Activated CD8-positive, alpha-beta memory T cell treated with anti-CD3 and anti-CD28 coated beads, Interleukin-2, amount 50 U/mL, for 4 hours (primary cell): ENCODE measurements around the gene ARHGAP15.

Experiments
- DNase-seq: peaks from one replicate; pipeline ENCODE4 v3.0.0-alpha.2; 2020

ARHGAP15 gene

GRCh38 chr2:143741205-143741604, 612.0 kb downstream of the ARHGAP15 start:
- DNase-seq = no peak

DNA sequence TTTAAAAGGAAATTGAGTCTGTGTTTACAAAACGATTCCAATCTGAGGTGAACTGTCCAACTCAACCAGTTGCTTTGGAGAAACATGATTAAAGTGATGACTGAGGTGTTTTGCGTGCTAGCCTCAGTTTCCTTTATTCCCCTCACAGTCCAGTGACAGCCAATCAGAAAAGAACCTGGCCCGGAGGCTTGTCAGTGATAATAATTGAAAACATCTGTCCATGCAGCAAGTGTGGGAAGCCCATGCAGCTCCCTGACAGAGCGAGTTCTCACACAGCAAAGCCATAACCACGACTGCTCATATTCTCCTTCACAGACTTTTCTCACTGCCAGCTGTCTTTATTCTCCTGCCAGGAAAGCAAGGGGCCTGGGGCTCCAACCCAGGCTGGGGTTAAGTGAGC, 613.4 kb downstream of the ARHGAP15 start:
- DNase-seq = no peak

DNA sequence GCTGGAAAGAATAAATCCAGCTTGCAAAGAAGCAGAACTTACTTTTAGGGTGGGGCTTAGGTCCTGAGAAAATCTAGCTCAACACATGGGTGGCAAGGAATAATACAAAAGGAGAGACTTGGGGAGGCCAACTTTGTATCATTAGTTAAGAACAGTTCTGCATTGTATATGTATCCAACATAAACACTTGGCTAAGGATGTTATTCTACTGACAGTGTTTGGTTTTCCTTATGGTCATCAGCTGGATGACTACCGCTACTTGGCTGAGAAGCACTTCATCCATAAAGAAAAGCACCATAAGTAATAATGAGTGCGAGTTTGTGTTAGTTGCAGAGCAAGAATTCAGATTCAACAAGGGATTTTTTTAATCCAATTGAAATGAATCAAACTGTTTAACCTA, 614.9 kb downstream of the ARHGAP15 start:
- DNase-seq = no peak

- no peak for DNase-seq
These were observed 615.8 kb downstream of the ARHGAP15 start for GRCh38 chr2:143745060-143745459.

DNA sequence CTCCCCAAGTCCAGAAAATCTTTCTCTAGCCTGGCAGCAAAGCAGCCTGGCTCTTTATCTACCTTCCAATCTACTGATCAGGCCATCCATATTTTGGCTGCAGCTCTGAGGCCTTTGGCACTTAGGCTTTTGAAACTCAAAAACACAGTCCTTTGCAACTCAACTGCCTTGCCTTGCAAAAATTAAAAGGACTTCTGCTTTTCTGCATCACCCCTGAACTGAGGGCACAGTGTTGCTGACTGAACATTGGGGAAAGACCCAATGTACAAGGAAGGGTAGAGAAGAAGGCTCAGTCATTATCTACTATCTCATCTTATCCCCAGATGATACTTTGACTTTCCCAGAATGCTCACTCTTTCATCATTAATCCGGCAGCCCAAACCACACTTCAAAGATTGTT, 625.5 kb downstream of the ARHGAP15 start:
- no peak for DNase-seq

DNA sequence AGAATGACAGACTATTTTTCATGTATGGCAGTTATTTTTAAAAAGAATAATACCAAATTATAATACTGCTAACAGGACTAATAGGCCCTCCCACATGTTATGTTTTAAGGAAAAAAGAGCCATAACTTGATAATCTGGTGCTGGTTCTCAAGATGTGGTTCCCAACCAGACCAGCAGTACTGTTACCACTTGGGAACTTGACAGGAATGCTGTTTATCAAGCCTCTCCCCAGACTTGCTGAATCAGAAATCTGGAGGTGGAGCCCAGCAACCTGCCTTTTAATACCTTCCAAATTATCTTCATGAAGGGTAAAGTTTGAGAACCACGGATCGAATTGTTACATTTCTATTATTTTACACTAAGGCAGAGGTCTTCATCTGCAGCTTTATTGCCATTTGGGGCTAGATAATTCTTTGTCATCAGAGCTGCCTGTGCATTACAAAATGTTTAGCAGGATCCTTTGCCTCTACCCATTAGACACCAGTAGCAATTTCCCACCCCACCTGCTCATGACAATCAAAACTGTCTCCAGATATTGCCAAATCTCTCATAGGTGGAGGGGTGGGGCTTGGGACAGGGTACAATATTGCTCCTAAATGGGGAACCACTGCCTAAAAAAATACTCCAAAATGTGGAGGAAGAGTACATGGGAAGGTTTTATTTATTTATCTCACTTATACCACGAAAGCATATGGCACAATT, 629.6 kb downstream of the ARHGAP15 start:
- no peak for DNase-seq

GRCh38 chr2:143759455-143759854, 630.2 kb downstream of the ARHGAP15 start:
- no peak for DNase-seq

GRCh38 chr2:143762176-143762928, 633.1 kb downstream of the ARHGAP15 start:
- no peak for DNase-seq

GRCh38 chr2:143764261-143764660, 635.0 kb downstream of the ARHGAP15 start:
- no peak for DNase-seq

- no peak for DNase-seq
These were observed 635.5 kb downstream of the ARHGAP15 start for GRCh38 chr2:143764706-143765105.

DNA sequence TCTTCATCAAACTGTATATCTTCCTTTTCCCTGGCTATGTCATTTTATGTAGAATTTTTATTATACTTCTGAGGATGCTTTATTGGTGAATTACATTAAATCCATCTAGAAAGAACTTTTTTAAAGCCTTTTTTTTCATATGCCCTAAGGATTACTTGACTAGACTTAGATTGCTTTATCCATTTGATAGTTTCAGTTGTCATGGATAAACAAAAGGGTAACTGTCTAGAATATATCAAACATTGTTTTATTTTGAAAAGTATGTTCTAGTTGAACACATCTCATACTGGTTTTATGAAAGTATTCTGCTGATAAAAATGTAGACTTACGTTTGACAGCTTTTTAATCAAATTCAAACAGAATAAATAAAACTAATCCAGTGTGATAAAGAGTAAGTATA, 639.8 kb downstream of the ARHGAP15 start:
- DNase-seq = no peak

DNA sequence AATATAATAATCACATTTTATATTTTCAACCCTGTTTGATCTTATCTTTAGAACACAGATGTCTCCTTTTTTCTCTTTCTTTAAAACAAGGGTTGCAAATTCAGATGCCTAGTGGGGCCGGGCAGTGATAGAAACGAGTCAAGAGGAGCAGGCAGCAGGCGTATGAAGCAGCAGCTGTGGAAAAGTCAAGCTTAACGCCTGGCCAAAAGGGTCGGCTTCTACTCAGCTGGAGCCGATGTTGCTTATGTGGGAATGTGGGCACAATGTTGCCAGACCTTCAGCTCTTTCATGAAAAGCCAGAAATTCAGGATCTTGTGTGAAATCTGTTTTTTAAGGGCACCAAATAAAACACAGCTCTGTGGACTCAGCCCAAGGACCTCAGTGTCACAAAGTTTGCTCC, 642.7 kb downstream of the ARHGAP15 start:
- DNase-seq = no peak

- no peak for DNase-seq
These were observed 647.5 kb downstream of the ARHGAP15 start for GRCh38 chr2:143776526-143777297.

- no peak for DNase-seq
These were observed 649.8 kb downstream of the ARHGAP15 start for GRCh38 chr2:143779021-143779420.

DNA sequence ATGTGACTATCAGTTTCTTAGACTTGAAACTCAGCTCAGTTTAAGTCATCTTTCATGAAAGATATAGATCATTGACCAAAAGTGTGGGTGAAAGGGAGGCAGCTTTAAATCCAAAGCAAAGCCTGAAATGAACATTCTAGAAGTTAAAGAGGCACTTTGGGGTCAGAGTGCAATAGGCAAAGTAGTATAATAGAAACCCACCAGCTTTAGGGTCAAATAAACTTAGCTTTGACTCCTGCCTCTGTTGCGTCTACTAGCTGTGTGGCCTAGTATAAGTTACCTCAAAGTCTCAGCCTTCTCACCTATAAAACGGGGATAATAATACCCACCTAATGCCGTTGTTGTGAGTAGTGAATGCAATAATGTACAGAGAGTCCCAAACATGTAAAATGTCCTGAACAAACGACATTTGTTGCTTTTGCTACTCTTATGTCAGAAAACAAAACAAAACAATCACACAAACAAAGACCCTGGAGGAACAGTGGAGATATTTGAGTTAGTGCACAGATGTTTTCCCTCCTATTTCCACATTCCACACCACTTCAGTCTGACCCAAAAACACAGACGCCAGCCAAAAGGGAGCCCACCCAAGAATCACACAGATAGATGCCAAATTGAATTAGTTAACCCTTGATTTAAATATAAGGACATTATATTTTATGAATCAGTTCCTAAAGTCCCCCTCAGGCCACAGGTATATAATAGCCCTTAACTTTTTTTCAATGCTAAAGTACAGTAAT, 657.0 kb downstream of the ARHGAP15 start:
- no peak for DNase-seq

- DNase-seq = no peak
These were observed 658.5 kb downstream of the ARHGAP15 start for GRCh38 chr2:143787674-143788073.

DNA sequence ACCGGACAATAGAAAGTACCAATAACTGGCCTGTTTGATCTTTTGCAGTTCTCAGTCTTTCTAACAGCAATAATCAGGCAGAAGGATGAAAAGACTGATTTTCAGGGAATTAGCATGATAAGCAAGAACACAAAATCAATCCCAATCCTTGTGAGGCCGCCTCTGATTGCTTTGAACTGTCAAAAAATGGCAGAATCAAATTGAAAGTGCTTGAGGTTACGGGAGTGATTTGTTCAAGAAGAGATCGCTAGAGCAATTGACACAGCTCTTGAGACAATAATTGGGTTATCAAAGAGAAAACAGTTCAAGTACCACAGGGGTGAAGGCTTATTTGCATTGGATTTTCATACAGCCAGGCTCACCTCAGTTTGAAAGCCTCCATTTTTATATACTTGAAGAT, 663.4 kb downstream of the ARHGAP15 start:
- DNase-seq = no peak

DNA sequence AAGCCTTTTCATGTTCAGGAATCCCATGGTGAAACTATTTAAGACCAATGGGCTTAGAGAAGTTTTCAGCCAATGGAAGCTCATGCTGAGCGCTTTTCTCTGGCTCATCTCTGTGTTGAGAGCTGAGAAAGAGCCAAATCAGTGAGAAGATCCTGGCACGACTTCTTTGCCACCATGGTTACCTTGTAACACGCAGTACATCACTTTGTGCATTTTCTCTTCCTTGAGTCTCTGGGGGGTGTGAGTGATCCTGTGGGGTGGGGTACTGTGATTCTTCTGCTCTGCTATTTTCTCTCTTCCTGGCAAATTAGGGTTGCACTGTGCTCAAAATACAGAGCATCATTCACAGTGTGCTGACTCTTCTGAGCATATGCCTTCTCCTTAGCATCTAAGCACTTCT, 664.2 kb downstream of the ARHGAP15 start:
- DNase-seq = no peak

DNA sequence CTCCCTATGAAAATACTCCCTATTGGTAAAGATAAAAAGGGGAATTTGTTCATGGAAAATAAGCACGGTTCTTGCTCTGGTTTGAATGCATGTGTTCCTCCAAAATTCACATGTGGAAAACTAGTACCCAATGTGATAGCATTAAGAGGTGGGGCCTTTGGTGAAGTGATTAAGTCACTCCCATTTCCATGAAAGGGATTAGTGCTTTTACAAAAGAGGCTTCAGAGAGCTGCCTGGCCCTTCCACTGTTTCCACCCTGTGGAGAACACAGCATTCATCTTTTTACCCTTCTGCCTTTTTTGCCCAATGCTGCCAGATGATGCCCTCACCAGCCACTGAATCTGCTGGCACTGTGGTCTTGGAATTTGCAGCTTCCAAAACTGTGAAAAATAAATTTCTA, 666.8 kb downstream of the ARHGAP15 start:
- no peak for DNase-seq

- no peak for DNase-seq
These were observed 672.3 kb downstream of the ARHGAP15 start for GRCh38 chr2:143801561-143801960.

GRCh38 chr2:143802242-143802641, 673.0 kb downstream of the ARHGAP15 start:
- DNase-seq = no peak

DNA sequence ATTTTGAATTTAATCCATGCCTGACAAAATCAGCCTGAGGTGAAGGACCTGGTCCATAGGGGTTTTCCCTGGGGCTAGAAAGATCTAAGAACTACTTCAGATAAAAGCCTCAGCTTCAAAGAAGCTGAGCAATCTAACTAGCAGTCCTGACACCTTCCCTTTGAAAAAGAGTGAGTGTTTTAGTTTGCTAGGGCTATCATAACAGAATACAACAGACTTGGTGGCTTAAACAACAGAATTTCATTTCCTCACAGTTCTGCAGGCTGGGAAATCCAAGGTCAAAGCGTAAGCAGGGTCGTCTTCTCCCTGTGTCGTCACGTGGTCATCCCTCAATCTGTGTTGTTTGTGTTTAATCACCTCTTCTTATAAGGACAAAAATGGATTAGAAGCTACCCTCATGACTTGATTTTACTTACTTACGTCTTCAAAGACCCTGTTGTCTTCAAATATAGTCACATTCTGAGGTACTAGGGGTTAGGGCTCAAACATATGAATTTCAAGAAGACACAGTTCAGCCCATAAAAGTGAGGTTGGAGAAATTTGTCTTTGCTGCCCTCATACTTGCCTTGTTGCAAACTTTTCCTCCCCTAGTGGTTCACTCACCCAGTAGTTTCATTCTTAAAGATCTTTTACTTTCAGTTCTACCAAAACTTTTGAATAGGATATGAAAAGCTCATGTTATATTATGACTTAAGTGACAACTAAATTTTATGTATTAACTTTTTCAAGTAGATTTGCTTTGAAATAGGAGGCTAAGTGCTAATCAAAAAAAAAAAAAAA, 673.8 kb downstream of the ARHGAP15 start:
- no peak for DNase-seq
